OCI-M1 (cell line): ENCODE data around the gene MYO1C.
"Not testable (repeated sequence)": the region's sequence is repeated elsewhere in the genome, so short reads cannot be mapped to it uniquely, and the experiment has no call there.

Experiments used
- DNase-seq: peaks from one replicate; lab custom pipeline; 2025; lab: John Stamatoyannopoulos, UW

MYO1C gene

DNA sequence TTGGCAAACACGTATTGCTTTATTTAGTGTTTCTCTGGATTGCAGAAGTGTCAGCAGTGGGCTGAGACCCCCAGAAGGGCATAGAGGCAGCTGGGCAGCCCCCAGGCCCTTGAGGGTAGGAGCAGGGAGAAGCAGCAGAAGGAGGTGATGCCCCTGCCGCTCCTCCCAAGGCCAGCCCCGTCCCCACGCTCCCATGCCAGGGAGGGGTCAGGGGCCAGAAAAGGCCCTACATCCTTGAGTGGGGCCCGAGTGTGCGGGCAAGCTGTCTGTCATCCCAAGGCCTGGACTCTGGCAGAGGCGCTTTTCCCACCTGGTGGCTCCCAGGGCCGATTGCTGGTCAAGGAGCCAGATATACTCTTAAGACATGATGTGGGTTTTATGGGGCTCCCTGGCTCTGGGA, 28.3 kb downstream of the MYO1C start:
- no peak for DNase-seq

- DNase-seq: no peak
These were observed 30.0 kb downstream of the MYO1C start for GRCh38 chr17:1462164-1463112.

DNA sequence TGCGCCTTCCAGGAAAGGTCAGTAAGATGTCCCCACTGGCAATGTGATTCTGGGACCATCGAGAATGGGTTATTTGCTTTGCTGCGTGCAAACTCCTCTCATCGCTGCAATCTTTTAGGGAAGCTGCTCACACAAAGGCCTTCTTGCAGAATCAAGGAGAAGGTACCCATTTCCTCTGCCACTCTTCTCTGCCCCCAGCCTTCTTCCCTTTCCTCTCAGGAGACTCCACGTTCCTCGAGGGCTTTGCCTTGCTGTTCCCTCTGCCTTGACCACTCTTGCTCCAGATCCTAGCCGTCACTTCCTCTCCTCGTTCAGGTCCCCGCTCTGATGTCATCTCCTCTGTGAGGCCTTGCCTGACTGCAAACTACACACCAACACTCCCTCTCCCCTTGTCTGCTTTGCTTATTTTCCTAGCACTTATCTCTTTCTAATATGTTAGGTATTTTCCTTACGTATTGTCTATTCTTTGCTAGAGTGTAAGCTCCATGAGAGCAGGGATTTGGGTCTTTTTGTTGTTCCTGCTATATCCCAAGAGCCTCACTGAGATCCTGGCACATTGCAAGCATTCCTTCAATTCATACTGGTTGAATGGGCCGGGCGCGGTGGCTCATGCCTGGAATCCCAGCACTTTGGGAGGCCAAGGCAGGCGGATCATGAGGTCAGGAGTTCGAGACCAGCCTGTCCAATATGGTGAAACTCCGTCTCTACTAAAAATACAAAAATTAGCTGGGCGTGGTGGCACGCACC, 31.1 kb downstream of the MYO1C start:
- DNase-seq: no peak

- no peak for DNase-seq
These were observed 32.3 kb downstream of the MYO1C start for GRCh38 chr17:1460233-1460632.

DNA sequence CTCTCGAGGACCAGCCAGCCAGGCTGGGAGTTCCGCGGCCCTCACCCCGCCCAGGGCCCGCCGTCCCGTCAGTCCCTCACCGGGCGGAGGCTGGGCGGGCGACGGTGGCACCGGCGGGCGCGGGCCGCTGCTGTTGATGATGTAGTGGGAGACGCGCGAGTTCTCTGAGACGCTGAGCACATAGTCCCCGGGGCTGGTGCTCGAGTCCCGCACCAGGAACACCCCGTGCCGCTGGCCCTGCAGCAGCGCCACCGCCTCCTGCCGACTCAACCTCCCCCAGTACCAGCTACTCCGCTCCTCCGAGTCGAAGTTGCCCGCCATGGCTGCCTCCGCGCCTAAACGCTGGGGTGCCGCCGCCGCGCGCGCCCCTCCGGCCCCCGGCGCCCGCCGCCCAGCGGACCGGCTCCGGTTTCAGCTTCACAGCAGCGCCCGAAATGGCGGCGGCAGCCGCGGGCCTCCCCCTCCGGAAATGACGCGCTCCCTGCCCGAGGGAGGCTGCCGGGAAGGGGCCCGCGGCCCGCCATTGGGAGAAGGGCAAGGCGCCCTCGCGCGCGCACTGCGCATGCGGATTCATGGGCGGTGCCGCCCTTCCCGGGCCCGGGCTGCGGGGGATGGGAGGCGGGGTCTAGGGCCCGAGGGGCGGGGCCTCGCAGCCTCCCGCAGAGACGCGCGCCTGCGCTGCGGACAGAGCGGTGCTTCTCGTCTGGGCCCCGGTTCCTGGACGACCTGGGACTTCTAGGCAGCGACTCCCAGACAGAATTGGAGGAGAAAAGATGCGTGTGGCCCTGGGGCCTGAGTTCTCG, 36.5 kb downstream of the MYO1C start, which contains the start of gene CRK:
TSS of gene CRK (minus strand) at position 436 of the 803 bp plus-strand sequence. CDS start at position 321, 115 bp downstream.
- peak; percentile 95 for DNase-seq

DNA sequence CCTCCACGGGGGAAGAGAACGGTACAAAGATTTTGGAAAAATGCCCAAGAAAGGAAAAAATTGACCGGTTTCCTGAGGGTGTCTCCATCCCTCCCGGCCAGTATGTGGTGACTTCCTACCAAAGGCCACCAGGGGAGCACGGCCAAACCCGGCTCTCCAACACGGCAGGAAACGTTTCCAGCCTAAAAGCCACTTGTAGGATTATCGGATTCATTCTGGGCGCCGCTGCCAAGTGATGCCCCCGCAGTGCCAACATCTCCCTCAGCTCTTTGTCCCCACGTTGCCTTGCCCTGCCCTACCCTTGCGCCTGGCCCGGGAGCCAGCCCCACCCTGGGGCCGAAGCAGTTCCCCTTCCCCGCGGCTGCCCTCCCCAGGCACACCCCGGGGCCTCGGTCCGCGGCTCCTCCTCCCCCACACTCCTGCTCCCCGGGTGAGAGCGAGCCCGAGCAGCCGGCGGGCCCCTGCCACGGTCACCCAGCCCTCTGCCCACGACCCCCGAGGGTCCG, 37.1 kb downstream of the MYO1C start:
- DNase-seq: peak; percentile 60

DNA sequence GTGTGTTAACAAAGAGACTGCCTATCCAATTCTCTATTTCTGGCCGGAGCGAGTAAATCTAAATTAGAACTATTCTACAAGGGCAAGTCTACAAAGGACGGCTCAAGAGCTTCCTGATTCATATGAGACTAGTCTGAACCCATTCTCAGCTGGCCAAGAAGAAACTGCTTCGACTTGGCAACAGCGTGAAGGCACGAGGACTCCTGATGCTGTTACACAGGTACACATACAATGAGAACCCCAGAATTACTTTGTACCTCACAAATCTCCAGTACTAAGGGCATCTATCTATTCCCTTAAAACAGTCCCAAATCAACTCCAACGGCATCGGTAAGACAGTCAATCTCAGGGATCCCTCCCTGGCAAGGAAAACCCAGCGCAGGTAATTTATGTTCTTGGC, 37.9 kb downstream of the MYO1C start:
- DNase-seq: no peak

DNA sequence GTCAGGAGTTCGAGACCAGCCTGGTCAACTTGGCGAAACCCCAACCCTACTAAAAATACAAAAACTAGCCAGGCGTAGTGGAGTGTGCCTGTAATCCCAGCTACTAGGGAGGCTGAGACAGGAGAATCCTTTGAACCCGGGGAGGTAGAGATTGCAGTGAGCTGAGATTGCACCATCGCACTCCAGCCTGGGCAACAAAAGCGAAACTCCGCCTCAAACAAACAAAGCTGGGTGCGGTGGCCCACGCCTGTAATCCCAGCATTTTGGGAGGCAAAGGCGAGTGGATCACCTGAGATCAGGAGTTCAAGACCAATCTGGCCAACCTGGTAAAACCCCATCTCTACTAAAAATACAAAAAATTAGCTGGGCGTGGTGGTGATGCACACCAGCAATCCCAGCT, 38.8 kb downstream of the MYO1C start:
- not testable (repeated sequence) for DNase-seq

- no peak for DNase-seq
These were observed 39.6 kb downstream of the MYO1C start for GRCh38 chr17:1452836-1453235.

- DNase-seq: not testable (repeated sequence)
These were observed 42.2 kb downstream of the MYO1C start for GRCh38 chr17:1450261-1450660.

- DNase-seq: no peak
These were observed 43.0 kb downstream of the MYO1C start for GRCh38 chr17:1449412-1449967.

DNA sequence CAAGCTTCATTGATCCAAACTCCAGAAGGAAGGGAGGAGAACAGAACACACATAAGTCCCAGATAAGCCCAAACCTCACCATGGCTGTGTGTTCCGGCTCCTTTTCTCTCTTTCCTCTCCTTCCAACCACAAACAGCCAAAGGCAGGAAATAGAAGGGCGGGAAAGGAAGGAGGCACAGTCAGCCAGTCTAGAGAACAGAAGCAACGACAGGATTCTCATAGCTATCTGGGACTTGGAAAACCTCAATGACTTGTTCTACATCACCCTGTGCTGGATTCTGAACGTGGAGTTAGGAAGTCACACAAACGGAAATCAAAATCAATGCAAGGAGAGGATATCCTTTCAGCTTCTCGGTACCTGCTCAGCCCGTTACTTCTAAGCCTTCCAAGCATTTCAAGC, 45.4 kb downstream of the MYO1C start:
- DNase-seq: no peak

DNA sequence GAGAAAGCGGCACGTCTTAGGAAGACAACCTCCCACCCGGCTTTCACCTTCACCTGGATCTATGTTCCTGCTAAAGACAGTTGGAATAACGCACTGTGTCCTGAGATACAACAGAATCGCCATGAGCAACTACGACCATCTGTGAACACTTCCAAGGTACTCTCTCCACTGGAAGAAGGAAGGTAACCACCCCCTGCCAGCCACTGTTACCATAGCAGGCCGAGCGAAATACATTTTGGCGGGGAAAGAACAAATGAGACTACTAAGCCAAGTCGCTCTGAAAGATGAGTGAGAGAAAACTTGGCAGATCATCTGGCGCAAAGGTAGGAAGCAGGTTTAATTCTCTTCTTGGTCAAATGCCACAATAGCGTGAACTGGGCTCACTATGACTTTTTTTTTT, 46.3 kb downstream of the MYO1C start:
- DNase-seq: no peak

- DNase-seq: not testable (repeated sequence)
These were observed 46.8 kb downstream of the MYO1C start for GRCh38 chr17:1445695-1446094.

GRCh38 chr17:1442721-1443120, 49.8 kb downstream of the MYO1C start:
- not testable (repeated sequence) for DNase-seq

GRCh38 chr17:1442187-1442586, 50.3 kb downstream of the MYO1C start:
- no peak for DNase-seq

DNA sequence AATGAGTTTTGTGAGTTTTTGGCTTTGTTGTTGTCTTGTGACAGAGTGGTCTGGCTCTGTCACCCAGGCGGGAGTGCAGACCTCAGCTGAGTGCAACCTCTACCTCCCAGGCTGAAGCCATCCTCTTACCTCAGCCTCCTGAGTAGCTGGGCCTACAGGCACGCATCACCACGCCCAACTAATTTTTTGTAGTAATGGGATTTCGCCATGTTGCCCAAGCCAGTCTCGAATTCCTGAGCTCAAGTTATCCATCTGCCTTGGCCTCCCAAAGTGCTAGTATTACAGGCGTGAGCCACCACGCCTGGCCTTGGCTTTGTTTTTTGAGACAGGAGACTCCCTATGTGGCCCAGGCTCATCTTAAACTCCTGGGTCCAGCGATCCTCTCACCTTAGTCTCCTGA, 51.6 kb downstream of the MYO1C start:
- DNase-seq: no peak

- peak; percentile 72 for DNase-seq
These were observed 53.8 kb downstream of the MYO1C start for GRCh38 chr17:1438593-1439083.

- DNase-seq: no peak
These were observed 57.2 kb downstream of the MYO1C start for GRCh38 chr17:1435326-1435725.

DNA sequence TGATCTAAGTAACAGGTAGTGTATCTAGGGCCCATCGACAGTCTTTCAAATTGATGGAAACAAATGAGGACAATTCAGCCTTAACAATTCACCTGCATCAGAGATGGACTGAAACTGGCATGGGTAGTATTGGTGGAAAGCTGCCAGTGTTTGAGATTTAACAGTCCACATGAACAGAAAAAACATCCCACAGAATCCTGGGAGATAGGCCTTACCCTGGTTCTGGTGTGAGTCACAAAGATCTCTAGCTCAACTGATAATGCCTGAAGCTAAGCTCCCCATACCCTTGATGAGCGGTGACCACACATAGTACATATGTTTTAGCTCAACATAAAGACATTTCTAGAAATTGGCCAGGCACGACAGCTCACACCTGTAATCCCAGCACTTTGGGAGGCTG, 58.3 kb downstream of the MYO1C start:
- DNase-seq: no peak

DNA sequence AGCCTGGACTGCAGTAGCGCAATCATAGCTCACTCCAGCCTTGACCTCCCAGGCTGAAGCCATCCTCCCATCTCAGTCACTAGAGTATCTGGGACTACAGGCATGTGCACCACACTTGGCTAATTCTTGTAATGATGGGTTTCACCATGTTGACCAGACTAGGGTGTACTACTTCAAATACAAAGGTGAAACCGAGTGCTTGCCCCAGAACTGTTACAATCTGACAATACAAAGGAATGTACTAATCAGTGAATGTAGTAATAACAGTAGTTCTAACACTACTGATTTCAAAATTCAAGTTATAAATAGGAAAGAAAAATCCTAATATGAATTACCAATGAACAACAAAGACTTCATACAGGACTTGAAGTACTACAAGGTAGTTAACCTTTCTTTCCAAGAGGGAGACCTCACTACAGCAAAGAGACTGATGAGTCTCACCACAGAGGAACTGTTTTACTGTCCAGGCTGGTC, 60.8 kb downstream of the MYO1C start:
- DNase-seq: no peak
